K562 (cell line): ENCODE measurements around the gene SPAG16. TPM values are rescaled to one million over a fixed set of nuclear protein-coding genes. Genes with fewer than 3 reads are reported as not detected.

ENCODE experiments used
- ATAC-seq: fragments of 200-7000 bp; cut with Tn5 transposase; 3 replicates; pipeline ENCODE4 v1.9.1; 2020; ENCODE audit warnings: moderate library complexity
- BruUV-seq: library from RNA; stranded (reverse); fragments of 400-500 nt; replicated peaks from 2 replicates; lab custom pipeline; 2021; lab: Mats Ljungman, UMichigan
- CTCF ChIA-PET: fragments of 300-600 bp; formaldehyde crosslinking; extraction: SDS; loops from one replicate; lab custom pipeline; 2021; ENCODE audit warnings: low intra/inter-chr PET ratio; lab: Yijun Ruan, JAX
- POLR2A ChIA-PET: fragments of 300-600, 350-650 bp; sonication (Branson Sonifier 250); formaldehyde crosslinking; extraction: SDS; loops from one replicate; lab custom pipeline; 2021; ENCODE audit warnings: antibody characterized with exemption, inconsistent platforms; lab: Yijun Ruan, JAX
- DNase-seq, 4 experiments: peaks; one replicate each; pipeline versions ENCODE4 v3.0.0 to v3.0.0-alpha.2; 2011 to 2018; ENCODE audit warnings: low spot score in 3 of 4, mixed read lengths in 3 of 4; ENCODE audit errors: extremely low read depth in 1 of 4
- FAIRE-seq: peaks from 2 replicates; lab custom pipeline; 2011; peaks lifted over from hg19 to GRCh38; lab: Jason Lieb, UNC
- H2AFZ ChIP-seq: 2 replicates; pipeline ENCODE4 v1.6.0; 2011; ENCODE audit warnings: low read depth, low read length, control low read depth, inconsistent platforms
- H3K27ac ChIP-seq: fragments of 200-600 bp; 3 replicates; pipeline ENCODE4 v1.8.0; 2011; ENCODE audit warnings: low read depth, mild to moderate bottlenecking, control low read depth, inconsistent platforms, low read length, moderate library complexity, mixed read lengths; ENCODE audit errors: extremely low read depth
- H3K27me3 ChIP-seq, 2 experiments: fragments of 300-600 bp in 1 of 2; 2 replicates in 1 of 2; 3 replicates in 1 of 2; pipeline versions ENCODE4 v1.6.0 to v1.8.0; 2011; ENCODE audit warnings: inconsistent platforms in 2 of 2, low read length in 2 of 2, mild to moderate bottlenecking in 1 of 2, mixed read lengths in 1 of 2, moderate library complexity in 1 of 2; ENCODE audit not compliant: control insufficient read depth in 2 of 2, insufficient read depth in 2 of 2
- H3K36me3 ChIP-seq: fragments of 300-600 bp; 3 replicates; pipeline ENCODE4 v1.8.0; 2011; ENCODE audit warnings: mild to moderate bottlenecking, low read length, inconsistent platforms; ENCODE audit not compliant: control insufficient read depth, insufficient read depth
- H3K4me1 ChIP-seq, 2 experiments: fragments of 200-600 bp in 1 of 2; replicated peaks in 1 of 2; 2 replicates in 1 of 2; 3 replicates in 1 of 2; pipeline versions ENCODE4 v1.5.1 to v1.8.0; 2011; ENCODE audit warnings: inconsistent platforms in 2 of 2, low read length in 2 of 2, mild to moderate bottlenecking in 1 of 2, mixed read lengths in 1 of 2, moderate library complexity in 1 of 2; ENCODE audit not compliant: control insufficient read depth in 2 of 2, insufficient read depth in 2 of 2
- H3K4me2 ChIP-seq: 2 replicates; pipeline ENCODE4 v1.6.1; 2011; ENCODE audit warnings: low read length, control low read depth, inconsistent platforms, mixed read lengths; ENCODE audit not compliant: insufficient read depth
- H3K4me3 ChIP-seq: fragments of 200-600 bp; sonication (generic), shearing (Covaris generic); 2 replicates; pipeline ENCODE4 v1.5.1; 2016; ENCODE audit warnings: control low read depth, inconsistent platforms
- H3K79me2 ChIP-seq: fragments of 200-600 bp; 3 replicates; pipeline ENCODE4 v1.8.0; 2011; ENCODE audit warnings: low read length, inconsistent platforms; ENCODE audit not compliant: control insufficient read depth, insufficient read depth
- H3K9ac ChIP-seq, 2 experiments: 2 replicates each; pipeline versions ENCODE4 v1.6.0 to v1.6.1; 2011; ENCODE audit warnings: low read depth in 2 of 2, low read length in 2 of 2, control low read depth in 1 of 2, inconsistent platforms in 1 of 2, mild to moderate bottlenecking in 1 of 2, mixed read lengths in 1 of 2; ENCODE audit not compliant: insufficient read depth in 1 of 2
- H3K9me1 ChIP-seq: one replicate; pipeline ENCODE4 v1.6.0; 2011; ENCODE audit warnings: inconsistent platforms, mild to moderate bottlenecking, low read length, moderate library complexity; ENCODE audit not compliant: control insufficient read depth, insufficient read depth
- H3K9me3 ChIP-seq: replicated peaks from 2 replicates; pipeline ENCODE4 v1.5.1; 2011; ENCODE audit warnings: low read depth, low read length, inconsistent platforms; ENCODE audit not compliant: control insufficient read depth, insufficient read depth
- H4K20me1 ChIP-seq: replicated peaks from 2 replicates; pipeline ENCODE4 v1.6.1; 2011; ENCODE audit warnings: low read length, inconsistent platforms, mixed read lengths; ENCODE audit not compliant: control insufficient read depth, insufficient read depth
- ARNT ChIP-seq, 2 experiments: fragments of 450-650 bp; IDR thresholded peaks; 2 replicates each; pipeline ENCODE4 v1.6.1; 2016; ENCODE audit warnings: mild to moderate bottlenecking in 1 of 2
- CEBPG ChIP-seq, 3 experiments: fragments of 200-800 bp in 1 of 3; sonication (Bioruptor generic) in 1 of 3; sonication (generic) in 1 of 3; formaldehyde crosslinking in 1 of 3; IDR thresholded peaks in 2 of 3; conservative IDR thresholded peaks in 1 of 3; 2 replicates each; pipeline versions ENCODE4 v1.6.1 to v1.8.0; 2016 to 2022; ENCODE audit warnings: missing compliant biosample characterization in 2 of 3, missing genetic modification characterization in 2 of 3, mild to moderate bottlenecking in 1 of 3, missing genetic modification reagents in 1 of 3
- MCM2 ChIP-seq: fragments of 450-650 bp; IDR thresholded peaks from 2 replicates; pipeline ENCODE4 v1.6.1; 2017; ENCODE audit warnings: low read depth, mild to moderate bottlenecking
- MTA3 ChIP-seq: fragments of 450-650 bp; formaldehyde crosslinking; IDR thresholded peaks from 2 replicates; pipeline ENCODE4 v1.6.1; 2017; ENCODE audit warnings: mild to moderate bottlenecking, borderline replicate concordance
- ZBTB1 ChIP-seq: sonication (generic); formaldehyde crosslinking; IDR thresholded peaks from 2 replicates; pipeline ENCODE4 v1.8.1; 2023; ENCODE audit warnings: missing genetic modification reagents, low read depth, mild to moderate bottlenecking, borderline replicate concordance
- ZNF280A ChIP-seq: fragments of 450-650 bp; IDR thresholded peaks from 2 replicates; pipeline ENCODE4 v1.6.1; 2018; ENCODE audit warnings: mild to moderate bottlenecking, low read depth; ENCODE audit not compliant: partially characterized antibody
- WGBS: fragments of 100-300 bp; shearing (Covaris generic); methylation state at CpG from one replicate; pipeline ENCODE4 v1.1.6; 2016; ENCODE audit warnings: low coverage, mixed read lengths; ENCODE audit not compliant: insufficient coverage; ENCODE audit errors: missing lambda C conversion rate; 5-methylcytosine and 5-hydroxymethylcytosine counted together
- in situ Hi-C: fragments of 300-500 bp; cut with MboI; formaldehyde crosslinking; loops from 4 replicates; pipeline ENCODE4 v1.15.0; 2018; ENCODE audit warnings: inconsistent platforms, mixed read lengths
- intact Hi-C: fragments of 100-400 bp; cut with micrococcal nuclease; formaldehyde crosslinking; loops from 2 replicates; pipeline ENCODE4 v1.14.2; 2022
- polyA plus RNA-seq, 8 experiments: library from polyadenylated mRNA; depleted of rRNA in 4 of 8; stranded (reverse) in 5 of 8; unstranded in 3 of 8; fragments of >200 nt; fragmentation: Nextera tagmentation in 2 of 8; fragmentation: Illumina TruSeq in 1 of 8; extraction: Ambion mirVana in 2 of 8; extraction: Trizol in 1 of 8; gene quantifications; 2 replicates each; pipeline versions ENCODE4 v1.2.1 to v1.2.3, GENCODE V29; 2011 to 2014; ENCODE audit warnings: inconsistent platforms in 1 of 8, missing spikeins in 1 of 8
- total RNA-seq, 7 experiments: library from RNA; depleted of rRNA in 6 of 7; stranded (reverse); fragments of >200 nt in 6 of 7; fragmentation: Illumina TruSeq in 2 of 7; extraction: Trizol in 2 of 7; gene quantifications; 2 replicates each; pipeline versions ENCODE4 v1.2.1 to v1.2.3, GENCODE V29; 2011 to 2021; ENCODE audit warnings: low replicate concordance in 1 of 7
- TF ChIP-seq, protein P1 (sequence below): fragments of 150-350 bp; IDR thresholded peaks from 2 replicates; pipeline ENCODE4 v1.6.1; 2014; ENCODE audit warnings: low read depth, mild to moderate bottlenecking, low read length, borderline replicate concordance

SPAG16 gene
- total and polyA plus RNA-seq, 9 of the 15 experiments (the other 6 are each of a cell fraction or from before 2014, with no cell fraction given), result 0.98 to 5.9 (median 3.5) TPM

GRCh38 chr2:214035091-214035852 lies 751.0 kb downstream of the SPAG16 start:
- no peaks in the 10 kb centered on the region for H3K4me1 ChIP-seq
- H3K9ac ChIP-seq, result no peak overlapping the region
- CTCF ChIA-PET, result no interaction called here
- H4K20me1 ChIP-seq, result no peaks in the 10 kb centered on the region
- no peak overlapping the region for H3K4me2 ChIP-seq
- H3K9me1 ChIP-seq, result no peaks in the 10 kb centered on the region
- no peak overlapping the region for H3K27ac ChIP-seq
- no peaks in the 10 kb centered on the region for H3K9me3 ChIP-seq
- H3K36me3 ChIP-seq, result no peaks in the 10 kb centered on the region
- no TSS peak for BruUV-seq
- WGBS, result 0% methylated on average over 7 of the region's 8 CpGs
- DNase-seq, result no peak
- POLR2A ChIA-PET, result no interaction called here
- H3K27me3 ChIP-seq, result no peaks in the 10 kb centered on the region
- no peak for ATAC-seq
- no peak overlapping the region for H3K4me3 ChIP-seq
- FAIRE-seq, result no peak
- in situ Hi-C loops (no loop called here), intact Hi-C loops (no loop called here)
- no peak overlapping the region for H2AFZ ChIP-seq
- no peaks in the 10 kb centered on the region for H3K79me2 ChIP-seq
- TF ChIP-seq MCM2 (no peak), ZBTB1 (no peak), CEBPG (CRISPR knock-in tag; IDR thresholded peaks at IDR 0.05) (no peak), CEBPG (tag; conservative IDR thresholded peaks at IDR 0.05 in 1 of 2, IDR thresholded peaks at IDR 0.05 in 1 of 2) (no peak), ZNF280A (no peak), ARNT (IDR thresholded peaks at IDR 0.05) (no peak), MTA3 (no peak)
- TF ChIP-seq, protein P1, sequence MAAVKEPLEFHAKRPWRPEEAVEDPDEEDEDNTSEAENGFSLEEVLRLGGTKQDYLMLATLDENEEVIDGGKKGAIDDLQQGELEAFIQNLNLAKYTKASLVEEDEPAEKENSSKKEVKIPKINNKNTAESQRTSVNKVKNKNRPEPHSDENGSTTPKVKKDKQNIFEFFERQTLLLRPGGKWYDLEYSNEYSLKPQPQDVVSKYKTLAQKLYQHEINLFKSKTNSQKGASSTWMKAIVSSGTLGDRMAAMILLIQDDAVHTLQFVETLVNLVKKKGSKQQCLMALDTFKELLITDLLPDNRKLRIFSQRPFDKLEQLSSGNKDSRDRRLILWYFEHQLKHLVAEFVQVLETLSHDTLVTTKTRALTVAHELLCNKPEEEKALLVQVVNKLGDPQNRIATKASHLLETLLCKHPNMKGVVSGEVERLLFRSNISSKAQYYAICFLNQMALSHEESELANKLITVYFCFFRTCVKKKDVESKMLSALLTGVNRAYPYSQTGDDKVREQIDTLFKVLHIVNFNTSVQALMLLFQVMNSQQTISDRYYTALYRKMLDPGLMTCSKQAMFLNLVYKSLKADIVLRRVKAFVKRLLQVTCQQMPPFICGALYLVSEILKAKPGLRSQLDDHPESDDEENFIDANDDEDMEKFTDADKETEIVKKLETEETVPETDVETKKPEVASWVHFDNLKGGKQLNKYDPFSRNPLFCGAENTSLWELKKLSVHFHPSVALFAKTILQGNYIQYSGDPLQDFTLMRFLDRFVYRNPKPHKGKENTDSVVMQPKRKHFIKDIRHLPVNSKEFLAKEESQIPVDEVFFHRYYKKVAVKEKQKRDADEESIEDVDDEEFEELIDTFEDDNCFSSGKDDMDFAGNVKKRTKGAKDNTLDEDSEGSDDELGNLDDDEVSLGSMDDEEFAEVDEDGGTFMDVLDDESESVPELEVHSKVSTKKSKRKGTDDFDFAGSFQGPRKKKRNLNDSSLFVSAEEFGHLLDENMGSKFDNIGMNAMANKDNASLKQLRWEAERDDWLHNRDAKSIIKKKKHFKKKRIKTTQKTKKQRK, result no peak
